ENCODE measurements around the gene ZFYVE28. TPM values are rescaled to one million over a fixed set of nuclear protein-coding genes. Genes with fewer than 3 reads are reported as not detected.

Gene ZFYVE28
- total RNA-seq, 4 donors from 2014 or later, result 44.8 to 110 (median 69.6) TPM

DNA sequence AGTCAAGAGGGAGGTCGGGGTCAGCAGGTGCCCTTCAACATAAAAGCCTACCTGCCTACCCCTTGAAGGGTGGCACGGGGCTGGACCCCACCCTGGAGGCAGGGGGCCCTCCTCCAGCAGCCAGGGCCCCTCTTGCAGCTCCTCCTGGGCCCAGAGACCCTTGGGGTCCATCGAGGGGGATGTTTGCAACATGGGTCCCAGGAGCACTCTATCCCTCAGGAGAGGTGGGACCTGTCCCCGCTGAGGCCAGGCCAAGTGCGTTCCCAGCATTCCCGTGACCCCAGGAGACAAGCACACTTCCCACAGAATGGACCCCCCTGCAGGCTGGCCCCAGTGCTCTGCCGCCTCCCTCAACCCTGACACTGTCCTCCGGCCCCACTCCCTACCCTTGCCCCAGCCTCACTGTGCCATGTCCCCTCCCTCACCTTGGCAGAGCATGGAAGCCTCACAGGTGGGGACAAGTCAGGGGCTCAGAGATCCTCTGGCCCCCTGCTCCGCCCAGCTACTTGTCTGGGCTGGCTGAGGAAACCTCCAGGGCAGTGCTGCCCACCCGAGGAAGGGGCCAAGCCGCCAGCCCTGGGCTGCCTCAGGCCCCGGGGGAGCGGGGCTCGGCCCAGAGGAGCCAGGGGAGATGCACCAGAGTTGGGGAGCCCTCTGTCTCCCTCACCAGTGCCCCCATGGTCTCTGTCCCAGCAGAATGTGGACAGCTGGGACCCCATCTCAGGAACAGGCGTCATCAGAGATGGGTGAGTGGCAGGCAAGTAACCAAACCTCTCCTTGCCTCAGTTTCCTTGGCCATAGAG lies 158.7 kb downstream of the ZFYVE28 start:
- 86% methylated on average over 12 of the region's 15 CpGs; no CpG with 5 or more reads in 1 of the 2 donors for WGBS, 2 donors (ENCODE audit: low coverage in 1 of 2)
- no peaks in the 10 kb centered on the region for H3K27me3 ChIP-seq
- H3K27ac ChIP-seq, result peak overlapping the region; percentile 95 to 97 (median 97)
- intact Hi-C loops (cut with DNase I; ENCODE audit: low total_unique reads), result no loop called here
- in situ Hi-C loops (cut with MboI; ENCODE audit: low pct_ligation_motif_present in 1 of 4, low pct_unique_long_range_greater_than_20kb in 1 of 4, low sequenced_read_pairs in 3 of 4), result no loop called here
- no peaks in the 10 kb centered on the region for H3K36me3 ChIP-seq
- TF ChIP-seq, protein P1, sequence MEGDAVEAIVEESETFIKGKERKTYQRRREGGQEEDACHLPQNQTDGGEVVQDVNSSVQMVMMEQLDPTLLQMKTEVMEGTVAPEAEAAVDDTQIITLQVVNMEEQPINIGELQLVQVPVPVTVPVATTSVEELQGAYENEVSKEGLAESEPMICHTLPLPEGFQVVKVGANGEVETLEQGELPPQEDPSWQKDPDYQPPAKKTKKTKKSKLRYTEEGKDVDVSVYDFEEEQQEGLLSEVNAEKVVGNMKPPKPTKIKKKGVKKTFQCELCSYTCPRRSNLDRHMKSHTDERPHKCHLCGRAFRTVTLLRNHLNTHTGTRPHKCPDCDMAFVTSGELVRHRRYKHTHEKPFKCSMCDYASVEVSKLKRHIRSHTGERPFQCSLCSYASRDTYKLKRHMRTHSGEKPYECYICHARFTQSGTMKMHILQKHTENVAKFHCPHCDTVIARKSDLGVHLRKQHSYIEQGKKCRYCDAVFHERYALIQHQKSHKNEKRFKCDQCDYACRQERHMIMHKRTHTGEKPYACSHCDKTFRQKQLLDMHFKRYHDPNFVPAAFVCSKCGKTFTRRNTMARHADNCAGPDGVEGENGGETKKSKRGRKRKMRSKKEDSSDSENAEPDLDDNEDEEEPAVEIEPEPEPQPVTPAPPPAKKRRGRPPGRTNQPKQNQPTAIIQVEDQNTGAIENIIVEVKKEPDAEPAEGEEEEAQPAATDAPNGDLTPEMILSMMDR (IDR thresholded peaks at IDR 0.05), result no peak
- TF ChIP-seq EP300 (IDR thresholded peaks at IDR 0.05; ENCODE audit: low read depth) (no peak), POLR2AphosphoS5 (IDR thresholded peaks at IDR 0.05) (no peak), POLR2A (IDR thresholded peaks at IDR 0.05) (no peak)
- H3K4me3 ChIP-seq, result peak overlapping the region in 2 of 4 donors; percentile 96 to 100
- H3K4me1 ChIP-seq, result peaks cover 34 to 73% (median 64%) of the 10 kb centered on the region in 4 donors
- peak; percentile 7 for DNase-seq
- no peaks in the 10 kb centered on the region for H3K9me3 ChIP-seq

DNA sequence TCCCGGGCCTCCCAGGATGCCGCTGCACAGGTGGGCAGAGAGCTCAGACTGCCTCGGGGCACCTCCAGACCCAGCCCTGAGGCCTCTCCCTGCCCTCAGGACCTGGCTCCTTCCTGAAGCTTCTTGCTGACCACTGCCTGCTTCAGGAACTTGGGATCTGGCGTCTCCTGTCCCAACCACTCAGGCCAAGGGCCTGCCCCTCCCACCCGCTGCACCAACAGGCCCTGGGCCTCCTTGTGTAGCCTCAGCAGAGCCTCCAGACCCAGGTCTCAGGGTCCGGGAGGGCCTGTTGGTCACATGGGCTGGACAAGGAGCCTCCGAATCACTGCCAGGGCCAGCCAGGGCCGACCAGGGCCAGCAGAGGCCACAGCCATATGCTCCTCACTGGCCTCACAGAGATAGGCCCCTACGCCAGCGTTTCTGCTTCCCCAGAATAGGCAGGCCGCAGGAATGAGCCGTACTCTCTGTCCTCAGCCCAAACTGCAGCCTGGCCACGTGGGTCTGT lies 159.4 kb downstream of the ZFYVE28 start:
- 74% methylated on average over 4 of the region's 13 CpGs; no CpG with 5 or more reads in 1 of the 2 donors for WGBS, 2 donors (ENCODE audit: low coverage in 1 of 2)
- in situ Hi-C loops (cut with MboI; ENCODE audit: low pct_ligation_motif_present in 1 of 4, low pct_unique_long_range_greater_than_20kb in 1 of 4, low sequenced_read_pairs in 3 of 4), result no loop called here
- H3K4me3 ChIP-seq, result no peak overlapping the region
- peak overlapping the region; percentile 69 to 97 (median 96) for H3K27ac ChIP-seq
- intact Hi-C loops (cut with DNase I; ENCODE audit: low total_unique reads), result no loop called here
- H3K4me1 ChIP-seq, result peaks cover 34 to 73% (median 64%) of the 10 kb centered on the region in 4 donors
- TF ChIP-seq POLR2A (IDR thresholded peaks at IDR 0.05) (no peak), EP300 (IDR thresholded peaks at IDR 0.05; ENCODE audit: low read depth) (no peak), POLR2AphosphoS5 (IDR thresholded peaks at IDR 0.05) (no peak)
- TF ChIP-seq, protein P1 (IDR thresholded peaks at IDR 0.05), result no peak
- DNase-seq, result peak; percentile 5
- no peaks in the 10 kb centered on the region for H3K9me3 ChIP-seq
- H3K36me3 ChIP-seq, result peaks cover 0 to 5% (median 0%) of the 10 kb centered on the region in 4 donors
- H3K27me3 ChIP-seq, result no peaks in the 10 kb centered on the region

DNA sequence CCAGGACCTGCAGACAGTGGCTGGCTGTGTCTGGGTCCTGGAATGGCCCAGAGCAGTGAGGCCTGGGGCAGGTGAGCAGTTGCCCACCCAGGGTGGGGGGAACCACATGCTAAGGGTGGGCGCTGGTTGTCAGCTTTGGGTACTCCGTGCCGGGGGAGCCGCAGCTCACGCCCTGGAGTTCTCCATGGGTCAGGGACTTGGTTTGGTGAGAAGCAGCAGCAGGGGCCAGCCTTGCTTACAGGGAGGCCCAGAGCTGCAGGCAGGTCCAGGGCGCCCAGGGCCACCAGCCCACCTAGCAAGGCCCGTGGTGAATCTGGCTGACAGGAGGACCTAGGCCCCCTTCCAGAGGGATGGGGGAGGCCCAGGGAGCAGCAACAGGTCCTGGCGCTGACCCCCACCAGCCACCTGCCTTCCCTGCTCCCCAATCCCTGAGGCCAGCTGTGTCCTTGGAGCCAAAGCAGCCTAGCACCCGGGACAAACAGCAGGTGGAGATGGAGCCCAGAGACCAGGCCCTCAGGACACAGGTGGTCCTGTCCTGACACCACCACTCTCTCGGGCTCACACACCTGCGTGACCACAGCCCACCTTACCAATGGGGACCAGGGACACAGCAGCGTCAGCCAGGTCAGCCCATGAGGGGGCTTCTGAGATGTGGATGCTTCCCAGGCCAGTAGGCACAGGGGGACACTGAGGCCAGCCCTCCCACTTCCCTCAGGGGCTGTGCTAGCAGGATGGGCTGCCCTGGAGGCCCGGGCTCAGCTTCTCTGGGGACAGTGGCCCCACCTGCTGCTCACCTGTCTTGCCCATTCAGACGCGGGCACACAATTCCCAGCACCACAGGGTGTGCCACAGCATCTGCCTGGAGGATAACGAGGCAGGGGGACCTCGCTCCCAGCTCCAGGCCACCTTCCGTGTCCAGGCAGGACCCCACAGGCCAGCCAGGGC lies 160.1 kb downstream of the ZFYVE28 start:
- 86% methylated on average over 11 of the region's 18 CpGs; no CpG with 5 or more reads in 1 of the 2 donors for WGBS, 2 donors (ENCODE audit: low coverage in 1 of 2)
- Histone ChIP-seq H3K4me1 (peaks cover 34 to 71% (median 64%) of the 10 kb centered on the region in 4 donors), H3K4me3 (no peak overlapping the region), H3K27me3 (no peaks in the 10 kb centered on the region), H3K27ac (peak overlapping the region; percentile 69 to 97 (median 96)), H3K36me3 (peaks cover 0 to 5% (median 0%) of the 10 kb centered on the region in 4 donors), H3K9me3 (no peaks in the 10 kb centered on the region)
- in situ Hi-C loops (cut with MboI; ENCODE audit: low pct_ligation_motif_present in 1 of 4, low pct_unique_long_range_greater_than_20kb in 1 of 4, low sequenced_read_pairs in 3 of 4), result no loop called here
- peak; percentile 7 for DNase-seq
- TF ChIP-seq POLR2AphosphoS5 (IDR thresholded peaks at IDR 0.05) (no peak), EP300 (IDR thresholded peaks at IDR 0.05; ENCODE audit: low read depth) (no peak), POLR2A (IDR thresholded peaks at IDR 0.05) (no peak)
- TF ChIP-seq, protein P1 (IDR thresholded peaks at IDR 0.05), result no peak
- intact Hi-C loops (cut with DNase I; ENCODE audit: low total_unique reads), result no loop called here
